Measurements from ENCODE around the gene DNAJC22. TPM values are rescaled to one million over a fixed set of nuclear protein-coding genes. Genes with fewer than 3 reads are reported as not detected.

The DNAJC22 gene
- total RNA-seq, 1 donor from 2014 or later = 1.8 TPM

- TF ChIP-seq CTCF (IDR thresholded peaks at IDR 0.05; ENCODE audit: unreplicated experiment) = no peak
- H3K27me3 Mint-ChIP-seq (ENCODE audit: unreplicated experiment) = no peaks in the 10 kb centered on the region
- no peaks in the 10 kb centered on the region for H3K4me1 Mint-ChIP-seq (ENCODE audit: unreplicated experiment)
- DNase-seq (ENCODE audit: low spot score) = no peak
- no peak overlapping the region for H3K4me3 Mint-ChIP-seq (ENCODE audit: unreplicated experiment)
- H3K27ac Mint-ChIP-seq (ENCODE audit: unreplicated experiment) = no peak overlapping the region
- no peaks in the 10 kb centered on the region for H3K36me3 Mint-ChIP-seq (ENCODE audit: low read depth, unreplicated experiment)
- H3K9me3 Mint-ChIP-seq (ENCODE audit: unreplicated experiment) = no peaks in the 10 kb centered on the region
Measured at GRCh38 chr12:49359671-49360070, 13.0 kb downstream of the DNAJC22 start.

- Mint-ChIP-seq H3K9me3 (ENCODE audit: unreplicated experiment) (no peaks in the 10 kb centered on the region), H3K4me1 (ENCODE audit: unreplicated experiment) (peaks cover 7% of the 10 kb centered on the region), H3K27me3 (ENCODE audit: unreplicated experiment) (peaks cover 5% of the 10 kb centered on the region), H3K4me3 (ENCODE audit: unreplicated experiment) (no peak overlapping the region), H3K36me3 (ENCODE audit: low read depth, unreplicated experiment) (no peaks in the 10 kb centered on the region), H3K27ac (ENCODE audit: unreplicated experiment) (no peak overlapping the region)
- no peak for DNase-seq (ENCODE audit: low spot score)
- TF ChIP-seq CTCF (IDR thresholded peaks at IDR 0.05; ENCODE audit: unreplicated experiment) = no peak
Measured at GRCh38 chr12:49362077-49362476, 15.4 kb downstream of the DNAJC22 start.

- H3K27ac Mint-ChIP-seq (ENCODE audit: unreplicated experiment) = no peak overlapping the region
- H3K9me3 Mint-ChIP-seq (ENCODE audit: unreplicated experiment) = no peaks in the 10 kb centered on the region
- no peak overlapping the region for H3K4me3 Mint-ChIP-seq (ENCODE audit: unreplicated experiment)
- no peaks in the 10 kb centered on the region for H3K36me3 Mint-ChIP-seq (ENCODE audit: low read depth, unreplicated experiment)
- TF ChIP-seq CTCF (IDR thresholded peaks at IDR 0.05; ENCODE audit: unreplicated experiment) = no peak
- H3K27me3 Mint-ChIP-seq (ENCODE audit: unreplicated experiment) = peaks cover 6% of the 10 kb centered on the region
- DNase-seq (ENCODE audit: low spot score) = no peak
- peaks cover 24% of the 10 kb centered on the region for H3K4me1 Mint-ChIP-seq (ENCODE audit: unreplicated experiment)
Measured at GRCh38 chr12:49364989-49365388, 18.3 kb downstream of the DNAJC22 start.

- Mint-ChIP-seq H3K4me3 (ENCODE audit: unreplicated experiment) (peak overlapping the region; percentile 65), H3K4me1 (ENCODE audit: unreplicated experiment) (peaks cover 25% of the 10 kb centered on the region), H3K27me3 (ENCODE audit: unreplicated experiment) (peaks cover 6% of the 10 kb centered on the region), H3K36me3 (ENCODE audit: low read depth, unreplicated experiment) (no peaks in the 10 kb centered on the region), H3K27ac (ENCODE audit: unreplicated experiment) (no peak overlapping the region), H3K9me3 (ENCODE audit: unreplicated experiment) (no peaks in the 10 kb centered on the region)
- no peak for TF ChIP-seq CTCF (IDR thresholded peaks at IDR 0.05; ENCODE audit: unreplicated experiment)
- DNase-seq (ENCODE audit: low spot score) = no peak
Measured at GRCh38 chr12:49365542-49365941, 18.9 kb downstream of the DNAJC22 start.

GRCh38 chr12:49366096-49366651, 19.5 kb downstream of the DNAJC22 start:
- no peak for TF ChIP-seq CTCF (IDR thresholded peaks at IDR 0.05; ENCODE audit: unreplicated experiment)
- H3K27me3 Mint-ChIP-seq (ENCODE audit: unreplicated experiment) = peaks cover 6% of the 10 kb centered on the region
- peaks cover under 1% of the 10 kb centered on the region for H3K36me3 Mint-ChIP-seq (ENCODE audit: low read depth, unreplicated experiment)
- no peak for DNase-seq (ENCODE audit: low spot score)
- H3K27ac Mint-ChIP-seq (ENCODE audit: unreplicated experiment) = peak overlapping the region; percentile 83
- peaks cover 26% of the 10 kb centered on the region for H3K4me1 Mint-ChIP-seq (ENCODE audit: unreplicated experiment)
- no peaks in the 10 kb centered on the region for H3K9me3 Mint-ChIP-seq (ENCODE audit: unreplicated experiment)
- H3K4me3 Mint-ChIP-seq (ENCODE audit: unreplicated experiment) = peak overlapping the region; percentile 90
